Breast epithelium (tissue), 4 donors: Measurements from ENCODE around the gene SYCP1. TPM values are rescaled to one million over a fixed set of nuclear protein-coding genes. Genes with fewer than 3 reads are reported as not detected.

Source experiments
- DNase-seq, 2 donors: peaks; one replicate each; pipeline ENCODE4 v3.0.0-alpha.2; 2019; ENCODE audit warnings: low spot score in 2 of 2
- H3K27ac ChIP-seq, 2 donors: fragments of 200-600 bp; sonication (generic) in 1 of 2; one replicate each; pipeline ENCODE4 v1.5.1; 2016 to 2019; ENCODE audit warnings: mild to moderate bottlenecking in 1 of 2
- H3K27me3 ChIP-seq, 2 donors: fragments of 200-600 bp; sonication (generic) in 1 of 2; one replicate each; pipeline versions ENCODE4 v1.5.1 to v1.6.0; 2017 to 2019; ENCODE audit warnings: control low read depth in 1 of 2, mild to moderate bottlenecking in 1 of 2
- H3K36me3 ChIP-seq: fragments of 200-600 bp; one replicate; pipeline ENCODE4 v1.5.1; 2019
- H3K4me1 ChIP-seq, 2 donors: fragments of 200-600 bp; sonication (generic); one replicate each; pipeline ENCODE4 v1.5.1; 2016 to 2019; ENCODE audit warnings: control low read depth in 1 of 2
- H3K4me3 ChIP-seq, 3 donors: fragments of 200-600 bp; sonication (generic); 1 replicate in 2 of 3; 2 replicates in 1 of 3; pipeline ENCODE4 v1.5.1; 2016 to 2019; ENCODE audit warnings: mild to moderate bottlenecking in 3 of 3, moderate library complexity in 2 of 3
- H3K9me3 ChIP-seq, 2 donors: fragments of 200-600 bp; sonication (generic) in 1 of 2; one replicate each; pipeline ENCODE4 v1.5.1; 2016 to 2019; ENCODE audit warnings: control low read depth in 1 of 2
- POLR2A ChIP-seq: fragments of 450-650 bp; IDR thresholded peaks from one replicate; pipeline ENCODE4 v1.6.1; 2016; ENCODE audit warnings: antibody characterized with exemption, mild to moderate bottlenecking, moderate library complexity
- POLR2AphosphoS5 ChIP-seq, 3 donors: sonication (generic); formaldehyde crosslinking; IDR thresholded peaks; one replicate each; pipeline ENCODE4 v1.6.1; 2017; ENCODE audit warnings: antibody characterized with exemption in 3 of 3
- intact Hi-C: fragments of 100-400 bp; cut with DNase I; formaldehyde crosslinking; loops from one replicate; pipeline ENCODE4 v1.15.1; 2023; ENCODE audit warnings: low total_unique reads
- total RNA-seq, 3 donors: library from RNA; depleted of rRNA; stranded (reverse); fragments of >200 nt; gene quantifications; one replicate each; pipeline ENCODE4 v1.1.0, GENCODE V29; 2016
- TF ChIP-seq, protein P1 (sequence below), 3 donors: fragments of 450-650 bp; IDR thresholded peaks; one replicate each; pipeline ENCODE4 v1.5.1; 2016 to 2017; ENCODE audit warnings: antibody characterized with exemption in 3 of 3, mild to moderate bottlenecking in 3 of 3, moderate library complexity in 3 of 3

Gene SYCP1
- total RNA-seq, 3 donors from 2014 or later, result 0.16 TPM; not detected in 2

DNA sequence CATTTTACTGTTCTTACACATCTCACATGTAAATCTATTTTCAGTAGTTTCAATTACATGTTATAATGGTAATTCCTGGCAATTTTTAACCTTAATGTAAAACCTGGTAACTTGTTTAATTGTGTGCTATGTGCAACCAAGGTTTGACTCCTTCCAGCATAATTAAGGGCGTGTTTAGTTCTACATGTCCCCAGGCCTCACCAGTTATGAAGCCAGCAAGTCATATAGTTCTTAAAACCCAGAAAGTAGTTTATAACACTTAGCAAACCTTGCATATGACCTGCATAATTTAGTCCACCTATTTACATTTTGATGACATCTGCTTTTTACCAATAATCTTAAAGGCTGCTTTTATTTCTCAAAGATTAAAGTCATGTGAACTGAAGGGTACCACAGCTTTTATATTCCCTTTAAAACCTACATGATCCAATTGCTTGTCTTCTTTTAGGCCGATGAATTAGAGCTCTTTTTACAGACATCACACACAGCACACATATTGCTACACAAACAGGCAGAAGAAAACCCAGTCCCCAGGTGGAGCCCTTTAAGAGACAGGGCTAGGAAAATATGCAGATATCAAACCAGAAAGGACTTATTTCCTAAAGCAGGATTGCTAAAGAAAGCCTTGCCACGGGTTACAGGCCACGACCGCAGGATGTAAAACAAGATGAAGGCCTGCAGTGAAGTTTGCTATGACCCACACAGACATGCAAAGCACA, 23.2 kb upstream of the SYCP1 start:
- no peak overlapping the region for H3K4me3 ChIP-seq
- H3K9me3 ChIP-seq, result no peaks in the 10 kb centered on the region
- no peaks in the 10 kb centered on the region for H3K4me1 ChIP-seq
- DNase-seq, result no peak
- intact Hi-C loops, result no loop called here
- no peaks in the 10 kb centered on the region for H3K27me3 ChIP-seq
- TF ChIP-seq, protein P1, sequence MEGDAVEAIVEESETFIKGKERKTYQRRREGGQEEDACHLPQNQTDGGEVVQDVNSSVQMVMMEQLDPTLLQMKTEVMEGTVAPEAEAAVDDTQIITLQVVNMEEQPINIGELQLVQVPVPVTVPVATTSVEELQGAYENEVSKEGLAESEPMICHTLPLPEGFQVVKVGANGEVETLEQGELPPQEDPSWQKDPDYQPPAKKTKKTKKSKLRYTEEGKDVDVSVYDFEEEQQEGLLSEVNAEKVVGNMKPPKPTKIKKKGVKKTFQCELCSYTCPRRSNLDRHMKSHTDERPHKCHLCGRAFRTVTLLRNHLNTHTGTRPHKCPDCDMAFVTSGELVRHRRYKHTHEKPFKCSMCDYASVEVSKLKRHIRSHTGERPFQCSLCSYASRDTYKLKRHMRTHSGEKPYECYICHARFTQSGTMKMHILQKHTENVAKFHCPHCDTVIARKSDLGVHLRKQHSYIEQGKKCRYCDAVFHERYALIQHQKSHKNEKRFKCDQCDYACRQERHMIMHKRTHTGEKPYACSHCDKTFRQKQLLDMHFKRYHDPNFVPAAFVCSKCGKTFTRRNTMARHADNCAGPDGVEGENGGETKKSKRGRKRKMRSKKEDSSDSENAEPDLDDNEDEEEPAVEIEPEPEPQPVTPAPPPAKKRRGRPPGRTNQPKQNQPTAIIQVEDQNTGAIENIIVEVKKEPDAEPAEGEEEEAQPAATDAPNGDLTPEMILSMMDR (IDR thresholded peaks at IDR 0.05), result no peak
- no peaks in the 10 kb centered on the region for H3K36me3 ChIP-seq
- H3K27ac ChIP-seq, result no peak overlapping the region

GRCh38 chr1:114832057-114832456, 22.6 kb upstream of the SYCP1 start:
- H3K4me3 ChIP-seq, result no peak overlapping the region
- no peak overlapping the region for H3K27ac ChIP-seq
- no peaks in the 10 kb centered on the region for H3K9me3 ChIP-seq
- no peaks in the 10 kb centered on the region for H3K4me1 ChIP-seq
- TF ChIP-seq, protein P1 (IDR thresholded peaks at IDR 0.05), result no peak
- no peak for TF ChIP-seq POLR2AphosphoS5 (IDR thresholded peaks at IDR 0.05)
- TF ChIP-seq POLR2A, result no peak
- intact Hi-C loops, result no loop called here
- no peak for DNase-seq
- H3K27me3 ChIP-seq, result no peaks in the 10 kb centered on the region
- no peaks in the 10 kb centered on the region for H3K36me3 ChIP-seq

- Histone ChIP-seq H3K9me3 (no peaks in the 10 kb centered on the region), H3K27ac (no peak overlapping the region), H3K4me3 (no peak overlapping the region), H3K27me3 (no peaks in the 10 kb centered on the region), H3K4me1 (no peaks in the 10 kb centered on the region), H3K36me3 (no peaks in the 10 kb centered on the region)
- intact Hi-C loops, result no loop called here
- no peak for DNase-seq
- TF ChIP-seq POLR2A, result no peak
- TF ChIP-seq, protein P1 (IDR thresholded peaks at IDR 0.05), result no peak
- no peak for TF ChIP-seq POLR2AphosphoS5 (IDR thresholded peaks at IDR 0.05)
These were observed 21.2 kb upstream of the SYCP1 start for GRCh38 chr1:114833421-114833820.

- H3K4me1 ChIP-seq, result no peaks in the 10 kb centered on the region
- no peak overlapping the region for H3K27ac ChIP-seq
- DNase-seq, result no peak
- intact Hi-C loops, result no loop called here
- TF ChIP-seq POLR2A (no peak), POLR2AphosphoS5 (IDR thresholded peaks at IDR 0.05) (no peak)
- TF ChIP-seq, protein P1 (IDR thresholded peaks at IDR 0.05), result no peak
- H3K9me3 ChIP-seq, result no peaks in the 10 kb centered on the region
- H3K36me3 ChIP-seq, result no peaks in the 10 kb centered on the region
- no peak overlapping the region for H3K4me3 ChIP-seq
- H3K27me3 ChIP-seq, result no peaks in the 10 kb centered on the region
These were observed 10.4 kb upstream of the SYCP1 start for GRCh38 chr1:114844270-114844669.

DNA sequence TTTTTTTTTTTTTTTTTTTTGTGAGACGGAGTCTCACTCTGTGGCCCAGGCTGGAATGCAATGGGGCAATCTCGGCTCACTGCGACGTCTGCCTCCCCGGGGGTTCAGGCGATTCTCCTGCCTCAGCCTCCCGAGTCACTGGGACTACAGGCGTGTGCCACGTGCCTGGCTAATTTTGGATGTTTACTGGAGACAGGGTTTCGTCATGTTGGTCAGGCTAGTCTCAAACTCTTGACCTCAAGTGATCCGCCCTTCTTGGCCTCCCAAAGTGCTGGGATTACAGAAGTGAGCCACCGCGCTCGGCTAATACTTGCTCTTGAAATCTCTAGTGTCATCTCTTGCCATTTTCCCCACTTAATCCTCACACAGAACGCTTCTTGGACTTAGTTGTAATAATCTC, 1.1 kb upstream of the SYCP1 start:
- DNase-seq, result no peak
- Histone ChIP-seq H3K4me3 (no peak overlapping the region), H3K36me3 (no peaks in the 10 kb centered on the region), H3K9me3 (no peaks in the 10 kb centered on the region), H3K4me1 (no peaks in the 10 kb centered on the region), H3K27me3 (peaks cover 0 to 23% of the 10 kb centered on the region in 2 donors), H3K27ac (no peak overlapping the region)
- TF ChIP-seq POLR2AphosphoS5 (IDR thresholded peaks at IDR 0.05) (no peak), POLR2A (no peak)
- TF ChIP-seq, protein P1 (IDR thresholded peaks at IDR 0.05), result no peak
- intact Hi-C loops, result no loop called here
